Smooth muscle cell (in vitro differentiated cells): Measurements from ENCODE around the gene ZSCAN32. TPM values are rescaled to one million over a fixed set of nuclear protein-coding genes. Genes with fewer than 3 reads are reported as not detected.

Experiments
- DNase-seq: peaks from one replicate; lab custom pipeline; 2025; ENCODE audit not compliant: unreplicated experiment; lab: John Stamatoyannopoulos, UW
- H2AFZ ChIP-seq: fragments of 200-600 bp; sonication (generic); 2 replicates; pipeline ENCODE4 v1.6.0; 2016; ENCODE audit warnings: antibody characterized with exemption, low read depth, mild to moderate bottlenecking
- H3F3A ChIP-seq: fragments of 200-600 bp; sonication (generic); 2 replicates; pipeline ENCODE4 v1.6.0; 2017; ENCODE audit warnings: antibody characterized with exemption, low read depth
- H3K27ac ChIP-seq: fragments of 200-600 bp; sonication (generic); 2 replicates; pipeline ENCODE4 v1.5.1; 2016; ENCODE audit warnings: low read depth, mild to moderate bottlenecking
- H3K27me3 ChIP-seq: fragments of 200-600 bp; sonication (generic); 2 replicates; pipeline ENCODE4 v1.6.1; 2016; ENCODE audit warnings: low read depth, mild to moderate bottlenecking
- H3K36me3 ChIP-seq: fragments of 200-600 bp; sonication (generic); 2 replicates; pipeline ENCODE4 v1.5.1; 2016; ENCODE audit warnings: low read depth
- H3K4me1 ChIP-seq: fragments of 200-600 bp; sonication (generic); 2 replicates; pipeline ENCODE4 v1.5.1; 2016; ENCODE audit warnings: low read depth
- H3K4me2 ChIP-seq: fragments of 200-600 bp; sonication (generic); 2 replicates; pipeline ENCODE4 v1.6.0; 2016; ENCODE audit warnings: mild to moderate bottlenecking
- H3K4me3 ChIP-seq: fragments of 200-600 bp; sonication (generic); 2 replicates; pipeline ENCODE4 v1.5.1; 2016; ENCODE audit warnings: mild to moderate bottlenecking
- H3K79me2 ChIP-seq: fragments of 200-600 bp; sonication (generic); 2 replicates; pipeline ENCODE4 v1.6.0; 2016; ENCODE audit warnings: low read depth, mild to moderate bottlenecking
- H3K9ac ChIP-seq: fragments of 200-600 bp; sonication (generic); 2 replicates; pipeline ENCODE4 v1.6.0; 2016; ENCODE audit warnings: low read depth
- H3K9me3 ChIP-seq: fragments of 200-600 bp; sonication (generic); replicated peaks from 2 replicates; pipeline ENCODE4 v1.5.1; 2016; ENCODE audit warnings: low read depth
- H4K20me1 ChIP-seq: fragments of 200-600 bp; sonication (generic); 2 replicates; pipeline ENCODE4 v1.6.0; 2016; ENCODE audit warnings: low read depth
- CTCF ChIP-seq: fragments of 200-600 bp; sonication (generic); IDR thresholded peaks from 2 replicates; pipeline ENCODE4 v1.5.1; 2017; ENCODE audit warnings: borderline replicate concordance, mild to moderate bottlenecking, antibody characterized with exemption; ENCODE audit not compliant: insufficient read depth, poor library complexity, severe bottlenecking
- WGBS: methylation state at CpG from one replicate; pipeline ENCODE4 v1.1.7; 2016; ENCODE audit warnings: low lambda C conversion rate; 5-methylcytosine and 5-hydroxymethylcytosine counted together
- polyA plus RNA-seq: library from polyadenylated mRNA; unstranded; fragments of >200 nt; fragmentation: Nextera tagmentation; extraction: Ambion mirVana; gene quantifications from 2 replicates; pipeline ENCODE4 v1.2.1, GENCODE V29; 2016
- total RNA-seq: library from RNA; depleted of rRNA; stranded (reverse); fragments of >200 nt; gene quantifications from 2 replicates; pipeline ENCODE4 v1.2.3, GENCODE V29; 2014

Gene ZSCAN32
- total and polyA plus RNA-seq, 2 experiments from 2014 or later = 7.4 to 13.5 TPM

- Histone ChIP-seq H3K27me3 (no peaks in the 10 kb centered on the region), H3K27ac (no peak overlapping the region), H3K4me2 (no peak overlapping the region), H3K9ac (no peak overlapping the region), H3F3A (no peaks in the 10 kb centered on the region), H3K4me3 (no peak overlapping the region), H2AFZ (no peak overlapping the region), H3K36me3 (peaks cover 55% of the 10 kb centered on the region), H4K20me1 (no peaks in the 10 kb centered on the region), H3K79me2 (peaks cover 1% of the 10 kb centered on the region), H3K9me3 (peaks cover 64% of the 10 kb centered on the region), H3K4me1 (no peaks in the 10 kb centered on the region)
- no peak for DNase-seq
- WGBS = 96% methylated on average over 12 of the region's 12 CpGs
- no peak for TF ChIP-seq CTCF
These were observed 7.9 kb upstream of the ZSCAN32 start for GRCh38 chr16:3408561-3409197.

GRCh38 chr16:3401719-3402397, 1.1 kb upstream of the ZSCAN32 start:
- H3F3A ChIP-seq = no peaks in the 10 kb centered on the region
- H3K9me3 ChIP-seq = peaks cover 28% of the 10 kb centered on the region
- peaks cover 38% of the 10 kb centered on the region for H3K79me2 ChIP-seq
- peak overlapping the region; percentile 79 for H3K4me3 ChIP-seq
- H3K4me2 ChIP-seq = peak overlapping the region; percentile 93
- peak overlapping the region; percentile 55 for H3K9ac ChIP-seq
- H2AFZ ChIP-seq = peak overlapping the region; percentile 73
- no peaks in the 10 kb centered on the region for H4K20me1 ChIP-seq
- H3K36me3 ChIP-seq = peaks cover 40% of the 10 kb centered on the region
- no peaks in the 10 kb centered on the region for H3K27me3 ChIP-seq
- DNase-seq = no peak
- no peak for TF ChIP-seq CTCF
- WGBS = 29% methylated on average over 17 of the region's 17 CpGs
- H3K27ac ChIP-seq = peak overlapping the region; percentile 37
- H3K4me1 ChIP-seq = peaks cover 11% of the 10 kb centered on the region

- peak overlapping the region; percentile 54 for H3K27ac ChIP-seq
- H3K4me3 ChIP-seq = peak overlapping the region; percentile 79
- H3F3A ChIP-seq = no peaks in the 10 kb centered on the region
- no peaks in the 10 kb centered on the region for H4K20me1 ChIP-seq
- no peak for TF ChIP-seq CTCF
- H2AFZ ChIP-seq = peak overlapping the region; percentile 86
- H3K79me2 ChIP-seq = peaks cover 53% of the 10 kb centered on the region
- H3K36me3 ChIP-seq = peaks cover 39% of the 10 kb centered on the region
- WGBS = 2% methylated on average over 18 of the region's 18 CpGs
- peaks cover 11% of the 10 kb centered on the region for H3K4me1 ChIP-seq
- DNase-seq = no peak
- H3K9me3 ChIP-seq = peaks cover 15% of the 10 kb centered on the region
- peak overlapping the region; percentile 90 for H3K4me2 ChIP-seq
- peak overlapping the region; percentile 85 for H3K9ac ChIP-seq
- H3K27me3 ChIP-seq = no peaks in the 10 kb centered on the region
These were observed 392 bp downstream of the ZSCAN32 start for GRCh38 chr16:3400446-3400778.
